ENCODE results near the gene MICU1. TPM values are rescaled to one million over a fixed set of nuclear protein-coding genes. Genes with fewer than 3 reads are reported as not detected.

Gene MICU1
- polyA plus RNA-seq, 1 of the 3 experiments (the other 2 are of a cell fraction), result 24.6 TPM

GRCh38 chr10:72328829-72329204, 297.1 kb downstream of the MICU1 start:
- CTCF ChIA-PET, result interaction anchor here (0.6 to 14.0 kb wide), 26 partner anchors 8 to 437 kb away, joined by 3 to 198 read pairs (median 4); partner anchors contain the start of gene DDIT4
- no peak overlapping the region for H3K9ac ChIP-seq
- POLR2A ChIA-PET, result interaction anchor here (1.0 to 15.0 kb wide), 2 partner anchors 8 to 53 kb away, joined by 5 to 234 read pairs; partner anchors contain the start of gene DDIT4

More at GRCh38 chr10:72328829-72329204, 297.1 kb downstream of the MICU1 start:
- Histone ChIP-seq H3F3A (replicated peaks; ENCODE audit: insufficient read depth) (peaks cover 9% of the 10 kb centered on the region), H3K4me1 (ENCODE audit: control insufficient read depth in 1 of 2, insufficient read depth in 2 of 2, low read depth in 1 of 2, low read length in 1 of 2) (peaks cover 16 to 72% of the 10 kb centered on the region in 2 experiments), H2AFZ (ENCODE audit: low read depth) (no peak overlapping the region), H3K27me3 (ENCODE audit: insufficient read depth) (no peaks in the 10 kb centered on the region), H3K27ac (ENCODE audit: low read depth in 2 of 2, low read length in 1 of 2) (peak overlapping the region in 1 of 2 experiments; percentile 91; a peak in 2 of 4 replicates), H3K79me2 (ENCODE audit: insufficient read depth) (no peaks in the 10 kb centered on the region), H4K20me1 (ENCODE audit: insufficient read depth) (no peaks in the 10 kb centered on the region), H3K9me3 (no peaks in the 10 kb centered on the region), H3K36me3 (replicated peaks in 1 of 2; ENCODE audit: control insufficient read depth in 1 of 2, insufficient read depth in 2 of 2, low read length in 1 of 2) (peaks cover 3 to 5% of the 10 kb centered on the region in 2 experiments), H3K4me2 (no peak overlapping the region), H3K4me3 (ENCODE audit: low read depth in 2 of 2, low read length in 1 of 2) (no peak overlapping the region), H3K9me2 (no peaks in the 10 kb centered on the region)
- TF ChIP-seq MEF2A (IDR thresholded peaks at IDR 0.05; ENCODE audit: borderline replicate concordance, low read depth) (no peak), TAF1 (IDR thresholded peaks at IDR 0.05; ENCODE audit: borderline replicate concordance, low read depth, low read length) (no peak), RAD21 (IDR thresholded peaks at IDR 0.05; ENCODE audit: low read length) (no peak), RXRA (IDR thresholded peaks at IDR 0.05; ENCODE audit: borderline replicate concordance, low read depth) (no peak), REST (IDR thresholded peaks at IDR 0.05; ENCODE audit: low read depth, low read length) (no peak), NRF1 (IDR thresholded peaks at IDR 0.05; ENCODE audit: low read depth, low read length) (no peak), JUND (IDR thresholded peaks at IDR 0.05) (no peak), RCOR1 (IDR thresholded peaks at IDR 0.05; ENCODE audit: low read length) (no peak), ELF1 (IDR thresholded peaks at IDR 0.05) (no peak), TEAD4 (IDR thresholded peaks at IDR 0.05; ENCODE audit: borderline replicate concordance, insufficient read depth) (no peak), GABPA (IDR thresholded peaks at IDR 0.05; ENCODE audit: low read depth) (no peak), FOSL2 (IDR thresholded peaks at IDR 0.05; ENCODE audit: borderline replicate concordance, low read depth) (no peak), YY1 (IDR thresholded peaks at IDR 0.05; ENCODE audit: low read depth) (no peak), EZH2phosphoT487 (IDR thresholded peaks at IDR 0.05; ENCODE audit: borderline replicate concordance, low read depth) (no peak), PBX3 (IDR thresholded peaks at IDR 0.05) (no peak)
- TF ChIP-seq, protein P1, sequence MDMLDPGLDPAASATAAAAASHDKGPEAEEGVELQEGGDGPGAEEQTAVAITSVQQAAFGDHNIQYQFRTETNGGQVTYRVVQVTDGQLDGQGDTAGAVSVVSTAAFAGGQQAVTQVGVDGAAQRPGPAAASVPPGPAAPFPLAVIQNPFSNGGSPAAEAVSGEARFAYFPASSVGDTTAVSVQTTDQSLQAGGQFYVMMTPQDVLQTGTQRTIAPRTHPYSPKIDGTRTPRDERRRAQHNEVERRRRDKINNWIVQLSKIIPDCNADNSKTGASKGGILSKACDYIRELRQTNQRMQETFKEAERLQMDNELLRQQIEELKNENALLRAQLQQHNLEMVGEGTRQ (IDR thresholded peaks at IDR 0.05; ENCODE audit: borderline replicate concordance, low read depth, low read length), result no peak
- WGBS (ENCODE audit: low lambda C conversion rate), result no CpG with 5 or more reads among the region's 5 CpGs
- DNase-seq, result no peak
